H1 (cell line): Measurements from ENCODE around the gene ITGA11. TPM values are rescaled to one million over a fixed set of nuclear protein-coding genes. Genes with fewer than 3 reads are reported as not detected.

Source experiments
- TAF1 ChIP-seq: IDR thresholded peaks from 2 replicates; pipeline ENCODE4 v1.6.1; 2011; ENCODE audit warnings: mild to moderate bottlenecking, low read depth, low read length
- USF2 ChIP-seq: IDR thresholded peaks from 2 replicates; pipeline ENCODE4 v1.6.1; 2011; ENCODE audit warnings: low read length, improper control_type of control experiment
- polyA plus RNA-seq, 7 experiments: library from polyadenylated mRNA; depleted of rRNA in 3 of 7; stranded (reverse) in 5 of 7; unstranded in 2 of 7; fragments of >200 nt in 5 of 7; fragments of 200-250 nt in 2 of 7; gene quantifications; 1 replicate in 5 of 7; 2 replicates in 1 of 7; 4 replicates in 1 of 7; pipeline versions ENCODE4 v1.2.1 to v1.2.3, GENCODE V29; 2011 to 2013; ENCODE audit warnings: missing spikeins in 2 of 7, mixed read lengths in 2 of 7
- total RNA-seq: library from RNA; stranded (reverse); fragmentation: NEBNext Ultra II Directional; extraction: Animal tissue kit (Norgen Biotek cat#: 25700); gene quantifications from 2 replicates; pipeline ENCODE4 v1.2.1, GENCODE V29; 2021

Gene ITGA11
- total and polyA plus RNA-seq, 2 of the 8 experiments (the other 6 are each of a cell fraction or from before 2014, with no cell fraction given), result 0.05 to 0.06 TPM

- TF ChIP-seq USF2 (no peak), TAF1 (no peak)
Observed at GRCh38 chr15:68444336-68444735, 12.4 kb upstream of the ITGA11 start (continued).
